Panc1 (cell line): ENCODE results near the gene NR5A1.

ENCODE experiments used
- POLR2AphosphoS5 ChIP-seq: IDR thresholded peaks from 2 replicates; pipeline ENCODE4 v1.6.1; 2012; ENCODE audit warnings: mild to moderate bottlenecking, low read depth, low read length, moderate library complexity
- TCF7L2 ChIP-seq: IDR thresholded peaks from 2 replicates; pipeline ENCODE4 v1.6.1; 2011; ENCODE audit warnings: mild to moderate bottlenecking, low read depth, low read length, inconsistent platforms
- TF ChIP-seq, protein P1 (sequence below): fragments of 450-650 bp; IDR thresholded peaks from 2 replicates; pipeline ENCODE4 v1.5.1; 2017; ENCODE audit warnings: mild to moderate bottlenecking

DNA sequence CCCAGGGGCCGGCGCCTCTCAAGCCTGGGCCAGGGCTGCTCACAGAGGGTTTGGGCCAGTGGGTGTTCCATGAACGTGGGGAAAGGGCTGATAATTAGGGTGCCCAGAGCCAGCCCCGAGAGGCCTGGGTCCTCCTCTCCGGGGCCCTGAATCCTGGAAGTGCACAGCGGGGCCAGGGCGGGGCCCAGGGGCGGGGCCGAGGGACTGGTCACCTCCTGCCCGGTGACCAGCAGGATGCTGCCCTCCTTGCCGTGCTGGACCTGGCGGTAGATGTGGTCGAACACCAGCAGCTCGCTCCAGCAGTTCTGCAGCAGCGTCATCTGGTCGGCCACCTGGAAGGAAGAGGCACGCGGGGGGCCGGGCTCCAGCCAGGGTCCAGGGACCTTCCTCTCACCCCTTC lies 14.4 kb downstream of the NR5A1 start:
- TF ChIP-seq POLR2AphosphoS5 (no peak), TCF7L2 (no peak)
- TF ChIP-seq, protein P1, sequence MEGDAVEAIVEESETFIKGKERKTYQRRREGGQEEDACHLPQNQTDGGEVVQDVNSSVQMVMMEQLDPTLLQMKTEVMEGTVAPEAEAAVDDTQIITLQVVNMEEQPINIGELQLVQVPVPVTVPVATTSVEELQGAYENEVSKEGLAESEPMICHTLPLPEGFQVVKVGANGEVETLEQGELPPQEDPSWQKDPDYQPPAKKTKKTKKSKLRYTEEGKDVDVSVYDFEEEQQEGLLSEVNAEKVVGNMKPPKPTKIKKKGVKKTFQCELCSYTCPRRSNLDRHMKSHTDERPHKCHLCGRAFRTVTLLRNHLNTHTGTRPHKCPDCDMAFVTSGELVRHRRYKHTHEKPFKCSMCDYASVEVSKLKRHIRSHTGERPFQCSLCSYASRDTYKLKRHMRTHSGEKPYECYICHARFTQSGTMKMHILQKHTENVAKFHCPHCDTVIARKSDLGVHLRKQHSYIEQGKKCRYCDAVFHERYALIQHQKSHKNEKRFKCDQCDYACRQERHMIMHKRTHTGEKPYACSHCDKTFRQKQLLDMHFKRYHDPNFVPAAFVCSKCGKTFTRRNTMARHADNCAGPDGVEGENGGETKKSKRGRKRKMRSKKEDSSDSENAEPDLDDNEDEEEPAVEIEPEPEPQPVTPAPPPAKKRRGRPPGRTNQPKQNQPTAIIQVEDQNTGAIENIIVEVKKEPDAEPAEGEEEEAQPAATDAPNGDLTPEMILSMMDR: no peak
